ENCODE results near the gene LRRC4C.

- TF ChIP-seq CTCF (IDR thresholded peaks at IDR 0.05) (no peak), POLR2A (IDR thresholded peaks at IDR 0.05) (no peak)
Measured at GRCh38 chr11:40688369-40688768, 771.1 kb downstream of the LRRC4C start.
